Spinal cord (tissue), 10 donors: ENCODE data around the gene ZNF106. TPM values are rescaled to one million over a fixed set of nuclear protein-coding genes. Genes with fewer than 3 reads are reported as not detected.

Experiments used
- DNase-seq, 6 donors: peaks; one replicate each; pipeline versions ENCODE4 v3.0.0 to v3.0.0-alpha.2; 2013 to 2015; ENCODE audit warnings: low spot score in 6 of 6, low read depth in 4 of 6
- H3K27ac ChIP-seq: one replicate; pipeline ENCODE4 v1.5.1; 2013; ENCODE audit warnings: low read depth, low read length, control low read depth
- H3K27me3 ChIP-seq: one replicate; pipeline ENCODE4 v1.6.1; 2013; ENCODE audit warnings: low read length; ENCODE audit not compliant: control insufficient read depth, insufficient read depth
- H3K36me3 ChIP-seq: one replicate; pipeline ENCODE4 v1.6.1; 2013; ENCODE audit warnings: low read length; ENCODE audit not compliant: control insufficient read depth, insufficient read depth
- H3K4me1 ChIP-seq: one replicate; pipeline ENCODE4 v1.6.1; 2013; ENCODE audit warnings: low read length; ENCODE audit not compliant: control insufficient read depth, insufficient read depth
- H3K4me3 ChIP-seq: one replicate; pipeline ENCODE4 v1.5.1; 2013; ENCODE audit warnings: low read depth, low read length, control low read depth
- H3K9me3 ChIP-seq: one replicate; pipeline ENCODE4 v1.6.1; 2013; ENCODE audit warnings: low read length; ENCODE audit not compliant: control insufficient read depth, insufficient read depth
- WGBS: methylation state at CpG from one replicate; pipeline ENCODE4 v1.1.5; 2013; ENCODE audit warnings: missing lambda C conversion rate; ENCODE audit not compliant: insufficient coverage; 5-methylcytosine and 5-hydroxymethylcytosine counted together
- polyA plus RNA-seq, 2 donors: library from polyadenylated mRNA; unstranded; fragments of 120-200 nt; gene quantifications; one replicate each; pipeline ENCODE4 v1.2.1, GENCODE V29; 2013; ENCODE audit not compliant: insufficient read length in 2 of 2
- total RNA-seq, 2 donors: library from RNA; depleted of rRNA in 1 of 2; stranded (reverse); fragments of 120-200 nt in 1 of 2; fragments of >200 nt in 1 of 2; gene quantifications; one replicate each; pipeline versions ENCODE4 v1.2.3 to v1.2.4, GENCODE V29; 2013 to 2014
- donor health status: healthy.

Gene ZNF106
- total and polyA plus RNA-seq, 4 donors, result 29.2 to 76.8 (median 50.7) TPM

- Histone ChIP-seq H3K4me1 (peaks cover 6% of the 10 kb centered on the region), H3K36me3 (peaks cover 4% of the 10 kb centered on the region), H3K4me3 (no peak overlapping the region), H3K9me3 (no peaks in the 10 kb centered on the region), H3K27me3 (no peaks in the 10 kb centered on the region), H3K27ac (no peak overlapping the region)
- DNase-seq, result no peak
- WGBS, result 100% methylated on average over 1 of the region's 1 CpG
Measured at GRCh38 chr15:42503825-42504224, 12.9 kb upstream of the ZNF106 start.

- Histone ChIP-seq H3K4me1 (peaks cover 6% of the 10 kb centered on the region), H3K4me3 (no peak overlapping the region), H3K27ac (no peak overlapping the region), H3K36me3 (peaks cover 7% of the 10 kb centered on the region), H3K27me3 (no peaks in the 10 kb centered on the region), H3K9me3 (no peaks in the 10 kb centered on the region)
- WGBS, result 100% methylated on average over 2 of the region's 4 CpGs
- no peak for DNase-seq
Measured at GRCh38 chr15:42502477-42502876, 11.5 kb upstream of the ZNF106 start.

DNA sequence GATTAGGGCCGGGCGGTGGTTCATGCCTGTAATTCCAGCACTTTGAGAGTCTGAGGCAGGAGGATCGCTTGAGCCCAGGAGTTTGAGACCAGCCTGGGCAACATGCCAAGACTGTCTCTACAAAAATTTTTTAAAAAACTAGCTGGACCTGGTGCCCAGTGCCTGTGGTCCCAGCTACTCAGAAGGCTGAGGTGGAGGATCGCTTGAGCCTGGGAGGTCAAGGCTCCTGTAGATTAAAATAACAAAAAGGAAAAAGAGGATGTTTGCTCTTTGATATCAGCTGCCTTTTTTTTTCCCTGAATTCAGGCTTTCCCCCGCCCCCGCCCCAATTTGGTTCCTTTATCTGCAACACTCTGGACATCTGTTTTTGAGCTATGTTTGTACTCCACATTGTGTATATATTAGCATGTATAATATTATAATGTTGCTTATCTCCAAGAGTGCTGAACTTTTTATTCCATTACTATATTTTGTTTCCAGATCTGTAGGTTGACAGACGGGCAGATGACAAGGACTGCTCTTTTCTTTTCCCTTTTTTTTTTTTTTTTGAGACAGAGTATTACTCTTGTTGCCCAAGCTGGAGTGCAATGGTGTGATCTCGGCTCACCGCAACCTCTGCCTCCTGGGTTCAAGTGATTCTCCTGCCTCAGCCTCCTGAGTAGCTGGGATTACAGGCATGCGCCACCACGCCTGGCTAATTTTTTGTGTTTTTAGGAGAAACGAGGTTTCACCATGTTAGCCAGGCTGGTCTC, 9.1 kb upstream of the ZNF106 start:
- Histone ChIP-seq H3K4me3 (no peak overlapping the region), H3K36me3 (peaks cover 4% of the 10 kb centered on the region), H3K9me3 (no peaks in the 10 kb centered on the region), H3K4me1 (peaks cover 6% of the 10 kb centered on the region), H3K27ac (no peak overlapping the region), H3K27me3 (no peaks in the 10 kb centered on the region)
- DNase-seq, result no peak
- WGBS, result 84% methylated on average over 7 of the region's 12 CpGs

DNA sequence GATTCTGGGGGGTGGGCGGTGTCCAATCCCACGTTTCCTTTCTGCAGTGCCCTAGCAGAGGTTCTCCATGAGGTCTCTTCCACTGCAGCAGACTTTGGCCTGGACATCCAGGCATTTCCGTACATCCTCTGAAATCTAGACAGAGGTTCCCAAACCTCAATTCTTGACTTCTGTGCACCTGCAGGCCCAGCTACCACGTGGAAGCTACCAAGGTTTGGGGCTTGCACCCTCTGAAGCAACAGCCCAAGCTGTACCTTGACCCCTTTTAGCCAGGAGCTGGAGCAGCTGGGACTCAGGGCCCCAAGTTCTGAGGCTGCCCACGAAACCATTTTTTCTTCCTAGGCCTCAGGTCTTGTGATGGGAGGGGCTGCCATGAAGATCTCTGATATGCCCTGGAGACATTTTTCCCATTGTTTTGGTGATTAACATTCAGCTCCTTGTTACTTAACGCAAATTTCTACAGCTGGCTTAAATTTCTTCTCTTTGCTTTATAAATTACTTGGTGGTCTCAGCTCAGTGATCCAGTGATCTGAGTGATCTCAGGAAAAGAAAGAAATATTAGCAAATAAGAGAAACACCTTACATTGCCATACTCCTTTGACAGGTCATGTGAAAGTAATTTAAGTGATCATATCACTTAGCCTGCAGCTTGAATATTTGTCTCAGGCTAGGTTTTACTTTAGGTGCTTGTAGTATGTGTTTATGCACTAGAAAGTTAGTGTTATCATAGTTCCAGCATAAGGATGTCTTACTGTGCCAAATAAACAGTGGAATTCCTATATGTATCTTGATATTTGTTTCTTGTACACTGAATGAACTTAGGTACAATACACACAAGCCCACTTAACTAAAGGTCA, 7.5 kb upstream of the ZNF106 start:
- Histone ChIP-seq H3K36me3 (peaks cover 4% of the 10 kb centered on the region), H3K4me1 (peaks cover 4% of the 10 kb centered on the region), H3K9me3 (no peaks in the 10 kb centered on the region), H3K27me3 (no peaks in the 10 kb centered on the region), H3K27ac (no peak overlapping the region), H3K4me3 (no peak overlapping the region)
- 79% methylated on average over 4 of the region's 6 CpGs for WGBS
- no peak for DNase-seq

- peak; percentile 78 to 97 (median 90) for DNase-seq
- H3K27ac ChIP-seq, result peak within 1 kb of the TSS; percentile 88
- no peaks in the 10 kb centered on the region for H3K9me3 ChIP-seq
- H3K36me3 ChIP-seq, result peaks cover 4% of the 10 kb centered on the region
- H3K27me3 ChIP-seq, result no peaks in the 10 kb centered on the region
- H3K4me1 ChIP-seq, result peaks cover 11% of the 10 kb centered on the region
- 0% methylated on average over 39 of the region's 43 CpGs for WGBS
- H3K4me3 ChIP-seq, result peak within 1 kb of the TSS; percentile 93
Measured at GRCh38 chr15:42495361-42496212, 4.6 kb upstream of the ZNF106 start, which contains the start of gene SNAP23. TSS of gene SNAP23 (plus strand) at chr15:42495634. CDS start at chr15:42511847, 16,213 bp downstream.

GRCh38 chr15:42494998-42495360, 4.0 kb upstream of the ZNF106 start:
- Histone ChIP-seq H3K4me3 (peak overlapping the region; percentile 93), H3K36me3 (peaks cover 4% of the 10 kb centered on the region), H3K27ac (peak overlapping the region; percentile 88), H3K9me3 (no peaks in the 10 kb centered on the region), H3K27me3 (no peaks in the 10 kb centered on the region), H3K4me1 (peaks cover 13% of the 10 kb centered on the region)
- WGBS, result 16% methylated on average over 9 of the region's 10 CpGs
- DNase-seq, result peak in 1 of 6 donors; percentile 80

- Histone ChIP-seq H3K36me3 (peaks cover 9% of the 10 kb centered on the region), H3K9me3 (no peaks in the 10 kb centered on the region), H3K27ac (no peak overlapping the region), H3K4me1 (peaks cover 21% of the 10 kb centered on the region), H3K27me3 (no peaks in the 10 kb centered on the region), H3K4me3 (no peak overlapping the region)
- 89% methylated on average over 1 of the region's 1 CpG for whole genome bisulfite sequencing
- DNase-seq, result no peak
Measured at GRCh38 chr15:42493679-42494078, 2.7 kb upstream of the ZNF106 start.

- Histone ChIP-seq H3K4me1 (peaks cover 21% of the 10 kb centered on the region), H3K36me3 (peaks cover 5% of the 10 kb centered on the region), H3K27me3 (no peaks in the 10 kb centered on the region), H3K4me3 (peak overlapping the region; percentile 95), H3K27ac (peak overlapping the region; percentile 97), H3K9me3 (no peaks in the 10 kb centered on the region)
- 87% methylated on average over 6 of the region's 18 CpGs for WGBS
- DNase-seq, result no peak
Measured at GRCh38 chr15:42491539-42492225, 741 bp upstream of the ZNF106 start.

DNA sequence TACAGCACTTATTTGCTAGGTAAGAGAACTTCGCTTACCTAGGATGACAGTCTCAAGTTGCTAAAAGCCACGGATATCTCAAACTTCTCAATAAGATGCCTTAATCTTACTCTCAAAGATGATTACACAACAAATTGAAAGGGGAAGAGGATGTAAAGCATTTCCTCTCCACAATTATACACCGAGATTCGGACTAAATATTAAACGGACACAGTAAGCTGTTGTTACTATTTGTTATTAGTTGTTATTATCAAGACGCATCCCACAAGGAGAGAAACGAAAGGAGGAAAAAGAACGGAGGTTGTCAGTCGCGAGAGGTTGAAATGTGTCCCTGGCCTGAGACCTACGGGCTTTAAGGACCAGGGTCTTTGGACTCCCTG, 660 bp downstream of the ZNF106 start:
- DNase-seq, result peak in 1 of 6 donors; percentile 28
- peak overlapping the region; percentile 97 for H3K27ac ChIP-seq
- peak overlapping the region; percentile 95 for H3K4me3 ChIP-seq
- 0% methylated on average over 5 of the region's 11 CpGs for WGBS
- peaks cover 5% of the 10 kb centered on the region for H3K36me3 ChIP-seq
- H3K9me3 ChIP-seq, result no peaks in the 10 kb centered on the region
- no peaks in the 10 kb centered on the region for H3K27me3 ChIP-seq
- peaks cover 17% of the 10 kb centered on the region for H3K4me1 ChIP-seq
